ENCODE measurements around the gene ITGB2.

ITGB2 gene

GRCh38 chr21:44938772-44939531 lies 18.3 kb upstream of the ITGB2 start:
- no peak for TF ChIP-seq CTCF (IDR thresholded peaks at IDR 0.05; ENCODE audit: low read depth, low read length, missing control alignments)
- no peak for DNase-seq (ENCODE audit: low read depth)
- peak overlapping the region; percentile 96 for H3K4me3 ChIP-seq (ENCODE audit: low read depth, low read length)

GRCh38 chr21:44935533-44935927 lies 14.8 kb upstream of the ITGB2 start:
- DNase-seq (ENCODE audit: low read depth), result no peak
- H3K4me3 ChIP-seq (ENCODE audit: low read depth, low read length), result no peak overlapping the region
- no peak for TF ChIP-seq CTCF (IDR thresholded peaks at IDR 0.05; ENCODE audit: low read depth, low read length, missing control alignments)

DNA sequence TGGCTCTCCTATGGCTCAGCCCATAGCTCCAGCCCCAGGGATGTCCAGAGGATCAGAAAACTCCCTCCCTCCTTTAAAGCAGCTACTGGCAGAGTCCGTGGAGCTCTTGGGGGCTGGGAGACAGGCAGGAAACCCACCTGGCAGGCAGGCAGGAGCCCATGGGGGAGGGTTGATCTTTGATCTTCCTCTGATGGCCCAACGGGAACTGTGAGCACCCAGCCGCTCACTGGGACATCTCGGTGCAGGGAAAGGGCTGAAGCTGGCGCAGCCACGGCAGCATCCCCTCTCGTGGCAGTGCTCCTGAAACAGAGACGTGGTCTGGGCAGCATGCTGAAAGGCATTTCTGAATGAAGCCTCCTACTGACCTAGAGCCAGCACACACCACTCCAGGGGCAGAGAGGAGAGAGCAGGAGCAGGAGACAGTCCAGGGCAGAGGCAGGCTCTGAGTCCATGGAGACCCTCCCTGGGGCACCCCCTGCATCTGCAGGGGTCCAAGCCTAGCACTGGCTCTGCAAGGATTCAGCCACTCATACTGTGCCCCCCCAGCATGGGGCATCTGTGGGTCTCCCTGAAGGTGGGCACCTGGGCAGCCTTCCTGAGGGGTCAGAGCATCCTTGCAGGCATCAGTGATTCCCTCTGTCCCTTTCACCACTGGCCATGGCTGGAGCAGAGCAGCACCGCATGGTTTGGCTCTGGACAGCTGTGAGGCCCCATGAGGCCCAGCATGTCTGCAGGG lies 14.3 kb upstream of the ITGB2 start:
- no peak for DNase-seq (ENCODE audit: low read depth)
- no peak overlapping the region for H3K4me3 ChIP-seq (ENCODE audit: low read depth, low read length)
- no peak for TF ChIP-seq CTCF (IDR thresholded peaks at IDR 0.05; ENCODE audit: low read depth, low read length, missing control alignments)

GRCh38 chr21:44934276-44934675 lies 13.6 kb upstream of the ITGB2 start:
- H3K4me3 ChIP-seq (ENCODE audit: low read depth, low read length), result no peak overlapping the region
- DNase-seq (ENCODE audit: low read depth), result no peak
- TF ChIP-seq CTCF (IDR thresholded peaks at IDR 0.05; ENCODE audit: low read depth, low read length, missing control alignments), result no peak

DNA sequence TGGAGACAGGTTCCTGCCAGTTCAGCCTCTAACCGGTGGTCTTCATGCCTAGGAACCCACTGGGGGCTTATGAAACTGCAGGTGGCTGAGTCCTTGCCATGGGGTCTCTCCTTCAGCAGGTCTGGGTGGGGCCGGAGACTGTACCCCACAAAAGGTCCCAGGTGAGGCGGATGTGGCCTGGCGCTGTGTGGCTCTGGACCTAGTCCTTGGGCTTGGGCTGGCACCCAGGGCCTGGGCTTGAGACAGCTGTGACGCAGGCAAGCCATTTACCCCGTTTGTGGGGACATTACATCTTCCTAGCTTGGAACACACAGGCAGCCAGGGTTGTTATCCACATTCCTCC lies 13.2 kb upstream of the ITGB2 start:
- DNase-seq (ENCODE audit: low read depth), result no peak
- TF ChIP-seq CTCF (IDR thresholded peaks at IDR 0.05; ENCODE audit: low read depth, low read length, missing control alignments), result no peak
- H3K4me3 ChIP-seq (ENCODE audit: low read depth, low read length), result no peak overlapping the region

DNA sequence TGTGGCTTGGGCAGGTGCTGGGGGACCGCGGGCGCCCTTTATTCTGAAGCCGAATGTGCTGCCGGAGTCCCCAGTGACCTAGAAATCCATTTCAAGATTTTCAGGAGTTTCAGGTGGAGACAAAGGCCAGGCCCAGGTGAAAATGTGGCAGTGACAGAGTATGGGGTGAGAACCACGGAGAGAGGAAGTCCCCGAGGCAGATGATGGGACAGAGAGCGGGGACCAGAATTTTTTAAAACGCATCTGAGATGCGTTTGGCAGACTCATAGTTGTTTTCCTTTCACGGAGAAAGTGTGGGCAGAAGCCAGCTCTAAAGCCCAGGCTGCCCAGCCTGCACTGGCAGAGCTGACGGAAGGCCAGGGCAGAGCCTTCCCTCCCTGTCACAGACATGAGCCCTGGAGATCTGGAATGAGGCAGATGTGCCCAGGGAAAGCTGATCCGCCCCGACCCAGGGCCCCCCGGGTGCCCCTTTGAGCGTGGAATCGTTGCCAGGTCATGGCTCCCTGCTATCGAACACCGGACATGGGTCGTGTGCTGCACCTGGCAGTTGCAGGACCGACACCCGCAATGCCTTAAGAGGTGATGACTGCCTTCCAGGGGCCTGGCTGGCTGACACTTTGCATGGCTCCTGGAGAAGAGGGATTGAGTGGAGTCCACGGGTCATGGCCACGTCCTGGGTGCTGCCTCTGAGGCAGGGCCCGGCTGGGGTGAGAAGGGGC lies 12.7 kb upstream of the ITGB2 start:
- TF ChIP-seq CTCF (IDR thresholded peaks at IDR 0.05; ENCODE audit: low read depth, low read length, missing control alignments), result no peak
- peak overlapping the region; percentile 63 for H3K4me3 ChIP-seq (ENCODE audit: low read depth, low read length)
- DNase-seq (ENCODE audit: low read depth), result no peak

Measured in GM12864 (cell line).